ENCODE data around the gene HOXD1. TPM values are rescaled to one million over a fixed set of nuclear protein-coding genes. Genes with fewer than 3 reads are reported as not detected.

Gene HOXD1
- total RNA-seq, 1 experiment from 2014 or later = 0.18 TPM

GRCh38 chr2:176142281-176142680 lies 46.2 kb upstream of the HOXD1 start:
- Histone ChIP-seq H3K9me3 (ENCODE audit: control insufficient read depth, insufficient read depth, low read depth, low read length) (no peaks in the 10 kb centered on the region), H3K4me1 (ENCODE audit: control insufficient read depth, insufficient read depth, low read length) (peaks cover 4% of the 10 kb centered on the region; the same call in 1 of the 2 replicates), H3K36me3 (ENCODE audit: control insufficient read depth, insufficient read depth, low read length) (no peaks in the 10 kb centered on the region), H3K27ac (ENCODE audit: low read length) (no peak overlapping the region), H3K4me3 (ENCODE audit: low read depth in 2 of 2, low read length in 2 of 2) (no peak overlapping the region), H3K27me3 (ENCODE audit: control insufficient read depth, insufficient read depth, low read length) (no peaks in the 10 kb centered on the region)
- DNase-seq (ENCODE audit: low read depth, low spot score) = no peak
- in situ Hi-C loops (cut with HindIII; ENCODE audit: low pct_unique_long_range_greater_than_20kb, low sequenced_read_pairs) = no loop called here
- no TSS peak for BruUV-seq (replicated peaks)
- TF ChIP-seq CTCF (IDR thresholded peaks at IDR 0.05) (no peak), POLR2AphosphoS5 (IDR thresholded peaks at IDR 0.05; ENCODE audit: low read depth, low read length) (no peak), REST (IDR thresholded peaks at IDR 0.05; ENCODE audit: insufficient read depth in 1 of 2, low read depth in 2 of 2, low read length in 1 of 2) (no peak), TCF7L2 (IDR thresholded peaks at IDR 0.05; ENCODE audit: low read depth, low read length) (no peak), SIN3A (IDR thresholded peaks at IDR 0.05; ENCODE audit: borderline replicate concordance, insufficient read depth, low read depth, low read length) (no peak)
- ChIA-PET POLR2A (no interaction called here), CTCF (no interaction called here)
- intact Hi-C loops (cut with micrococcal nuclease; ENCODE audit: unreplicated experiment) = no loop called here
- ATAC-seq = no peak

GRCh38 chr2:176145085-176145969 lies 43.1 kb upstream of the HOXD1 start:
- Histone ChIP-seq H3K36me3 (ENCODE audit: control insufficient read depth, insufficient read depth, low read length) (no peaks in the 10 kb centered on the region), H3K9me3 (ENCODE audit: control insufficient read depth, insufficient read depth, low read depth, low read length) (no peaks in the 10 kb centered on the region), H3K27ac (ENCODE audit: low read length) (no peak overlapping the region), H3K4me1 (ENCODE audit: control insufficient read depth, insufficient read depth, low read length) (0 out of 2 replicates have a peak, but pooled peaks cover under 1% of the 10 kb centered on the region), H3K27me3 (ENCODE audit: control insufficient read depth, insufficient read depth, low read length) (no peaks in the 10 kb centered on the region), H3K4me3 (ENCODE audit: low read depth in 2 of 2, low read length in 2 of 2) (no peak overlapping the region)
- DNase-seq (ENCODE audit: low read depth, low spot score) (no peak), ATAC-seq (no peak)
- in situ Hi-C loops (cut with HindIII; ENCODE audit: low pct_unique_long_range_greater_than_20kb, low sequenced_read_pairs) = no loop called here
- intact Hi-C loops (cut with micrococcal nuclease; ENCODE audit: unreplicated experiment) = no loop called here
- TF ChIP-seq CTCF (IDR thresholded peaks at IDR 0.05) (no peak), TCF7L2 (IDR thresholded peaks at IDR 0.05; ENCODE audit: low read depth, low read length) (no peak)
- CTCF ChIA-PET = interaction anchor here (0.6 to 2.2 kb wide), 2 partner anchors 310 kb away, joined by 5 to 8 read pairs; no protein-coding TSS in a partner anchor
- POLR2A ChIA-PET = no interaction called here
- BruUV-seq (replicated peaks) = no TSS peak
